NCI-H2081 (cell line): ENCODE results near the gene CILP.
A peak's percentile ranks its signal among the peaks of the same experiment; 100 is the strongest.

ENCODE experiments used
- DNase-seq, 2 experiments: peaks; one replicate each; lab custom pipeline; 2025; lab: John Stamatoyannopoulos, UW

CILP gene

GRCh38 chr15:65221697-65222096 lies 10.4 kb upstream of the CILP start:
- no peak for DNase-seq

GRCh38 chr15:65219137-65219536 lies 7.9 kb upstream of the CILP start:
- DNase-seq = no peak

GRCh38 chr15:65217526-65218482 lies 6.5 kb upstream of the CILP start:
- DNase-seq = no peak

GRCh38 chr15:65215496-65215895 lies 4.2 kb upstream of the CILP start:
- DNase-seq = no peak

GRCh38 chr15:65214010-65214409 lies 2.7 kb upstream of the CILP start:
- DNase-seq = no peak

- no peak for DNase-seq
These were observed 2.0 kb upstream of the CILP start for GRCh38 chr15:65213241-65213640.

GRCh38 chr15:65212097-65212496 lies 824 bp upstream of the CILP start:
- DNase-seq = peak in 1 of 2 experiments; percentile 22

GRCh38 chr15:65211482-65211982 lies 259 bp upstream of the CILP start:
- DNase-seq = peak in 1 of 2 experiments; percentile 28

GRCh38 chr15:65209701-65210643 lies 1.3 kb downstream of the CILP start:
- no peak for DNase-seq

GRCh38 chr15:65208647-65209046 lies 2.6 kb downstream of the CILP start:
- DNase-seq = no peak

GRCh38 chr15:65207280-65207840 lies 3.9 kb downstream of the CILP start:
- DNase-seq = no peak

GRCh38 chr15:65206750-65207149 lies 4.5 kb downstream of the CILP start:
- no peak for DNase-seq

GRCh38 chr15:65204931-65205660 lies 6.2 kb downstream of the CILP start:
- DNase-seq = no peak

- DNase-seq = no peak
These were observed 6.9 kb downstream of the CILP start for GRCh38 chr15:65204236-65204930.

GRCh38 chr15:65201918-65202317 lies 9.4 kb downstream of the CILP start:
- no peak for DNase-seq

- no peak for DNase-seq
These were observed 12.7 kb downstream of the CILP start for GRCh38 chr15:65198571-65198970.

GRCh38 chr15:65197337-65197645 lies 14.0 kb downstream of the CILP start:
- no peak for DNase-seq

GRCh38 chr15:65196637-65197336 lies 14.5 kb downstream of the CILP start:
- DNase-seq = no peak

- no peak for DNase-seq
These were observed 15.7 kb downstream of the CILP start for GRCh38 chr15:65195548-65195923.

- no peak for DNase-seq
These were observed 16.3 kb downstream of the CILP start for GRCh38 chr15:65194826-65195547.
